ENCODE data around the gene WASHC2A.
"Not testable (repeated sequence)": the region's sequence is repeated elsewhere in the genome, so short reads cannot be mapped to it uniquely, and the experiment has no call there.

DNA sequence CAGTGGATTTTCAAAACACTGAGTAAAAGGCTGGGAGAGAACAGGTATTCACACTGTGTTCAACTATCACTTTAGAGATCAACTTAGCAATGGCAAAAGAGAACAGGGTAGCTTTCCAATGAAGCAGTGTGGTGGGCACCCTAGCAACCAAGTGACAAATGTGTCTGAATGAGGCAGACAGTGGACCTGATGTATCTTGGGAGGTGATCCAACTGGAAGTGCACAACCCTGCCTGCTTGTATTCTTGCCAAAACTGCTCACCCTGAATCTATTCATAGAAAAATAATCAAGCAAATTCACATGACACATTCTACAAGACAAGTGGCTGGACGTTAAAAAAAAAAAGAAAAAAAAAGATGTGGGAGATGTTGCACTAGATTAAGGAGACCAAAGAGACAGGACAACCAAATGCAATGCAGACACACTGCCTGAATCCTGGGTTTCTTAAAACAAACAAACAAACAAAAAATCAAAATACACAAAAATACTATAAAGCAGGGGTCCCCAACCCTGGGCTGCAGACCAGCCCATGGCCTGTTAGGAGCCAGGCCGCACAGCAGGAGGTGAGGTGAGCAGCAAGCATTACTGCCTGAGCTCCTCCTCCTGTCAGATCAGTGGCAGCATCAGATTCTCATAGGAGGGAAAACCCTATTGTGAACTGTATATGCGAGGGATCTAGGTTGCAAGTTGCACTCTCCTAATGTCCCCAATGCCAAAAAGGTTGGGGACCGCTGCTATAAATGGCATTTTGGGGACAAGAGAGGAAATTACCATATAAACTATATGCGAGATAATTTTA is 12.1 kb upstream of the WASHC2A start:
- TF ChIP-seq, protein P1, sequence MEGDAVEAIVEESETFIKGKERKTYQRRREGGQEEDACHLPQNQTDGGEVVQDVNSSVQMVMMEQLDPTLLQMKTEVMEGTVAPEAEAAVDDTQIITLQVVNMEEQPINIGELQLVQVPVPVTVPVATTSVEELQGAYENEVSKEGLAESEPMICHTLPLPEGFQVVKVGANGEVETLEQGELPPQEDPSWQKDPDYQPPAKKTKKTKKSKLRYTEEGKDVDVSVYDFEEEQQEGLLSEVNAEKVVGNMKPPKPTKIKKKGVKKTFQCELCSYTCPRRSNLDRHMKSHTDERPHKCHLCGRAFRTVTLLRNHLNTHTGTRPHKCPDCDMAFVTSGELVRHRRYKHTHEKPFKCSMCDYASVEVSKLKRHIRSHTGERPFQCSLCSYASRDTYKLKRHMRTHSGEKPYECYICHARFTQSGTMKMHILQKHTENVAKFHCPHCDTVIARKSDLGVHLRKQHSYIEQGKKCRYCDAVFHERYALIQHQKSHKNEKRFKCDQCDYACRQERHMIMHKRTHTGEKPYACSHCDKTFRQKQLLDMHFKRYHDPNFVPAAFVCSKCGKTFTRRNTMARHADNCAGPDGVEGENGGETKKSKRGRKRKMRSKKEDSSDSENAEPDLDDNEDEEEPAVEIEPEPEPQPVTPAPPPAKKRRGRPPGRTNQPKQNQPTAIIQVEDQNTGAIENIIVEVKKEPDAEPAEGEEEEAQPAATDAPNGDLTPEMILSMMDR (IDR thresholded peaks at IDR 0.05): not testable (repeated sequence)
- not testable (repeated sequence) for TF ChIP-seq EP300 (IDR thresholded peaks at IDR 0.05)

Measured in stomach (tissue), 4 donors.